IMR-90 (cell line): ENCODE data around the gene CCSER1. TPM values are rescaled to one million over a fixed set of nuclear protein-coding genes. Genes with fewer than 3 reads are reported as not detected.

Experiments
- ATAC-seq: fragments of 200-7000 bp; cut with Tn5 transposase; 2 replicates; pipeline ENCODE4 v1.9.1; 2020; ENCODE audit warnings: low read depth, mild to moderate bottlenecking, moderate library complexity
- BruUV-seq: library from RNA; stranded (reverse); fragments of 400-500 nt; replicated peaks from 2 replicates; lab custom pipeline; 2021; lab: Mats Ljungman, UMichigan
- CTCF ChIA-PET: fragments of 300-600 bp; formaldehyde crosslinking; extraction: SDS; loops from one replicate; lab custom pipeline; 2021; ENCODE audit warnings: antibody characterized with exemption; lab: Yijun Ruan, JAX
- POLR2A ChIA-PET: fragments of 300-600 bp; sonication (Branson Sonifier 250); formaldehyde crosslinking; loops from one replicate; lab custom pipeline; 2022; ENCODE audit warnings: antibody characterized with exemption; ENCODE audit not compliant: unreplicated experiment; lab: Charles Lee
- DNase-seq: peaks from one replicate; pipeline ENCODE4 v3.0.0; 2013
- H2AFZ ChIP-seq: replicated peaks from 2 replicates; pipeline ENCODE3; 2013; ENCODE audit warnings: low read length, mild to moderate bottlenecking; ENCODE audit not compliant: poor library complexity
- H2AK5ac ChIP-seq: 2 replicates; pipeline ENCODE4 v1.6.1; 2013; ENCODE audit warnings: low read depth, low read length, inconsistent platforms
- H2AK9ac ChIP-seq: replicated peaks from 2 replicates; pipeline ENCODE3; 2013; ENCODE audit warnings: mild to moderate bottlenecking, low read depth, low read length, moderate library complexity; ENCODE audit not compliant: poor library complexity
- H2BK120ac ChIP-seq: 2 replicates; pipeline ENCODE4 v1.6.1; 2013; ENCODE audit warnings: low read depth, low read length, inconsistent platforms
- H2BK15ac ChIP-seq: 3 replicates; pipeline ENCODE4 v1.6.1; 2013; ENCODE audit warnings: low read depth, low read length, inconsistent platforms
- H2BK20ac ChIP-seq: 2 replicates; pipeline ENCODE4 v1.6.1; 2013; ENCODE audit warnings: low read depth, mild to moderate bottlenecking, inconsistent platforms, low read length, moderate library complexity
- H2BK5ac ChIP-seq: 2 replicates; pipeline ENCODE4 v1.6.1; 2013; ENCODE audit warnings: mild to moderate bottlenecking, low read depth, low read length, inconsistent platforms; ENCODE audit not compliant: poor library complexity, severe bottlenecking
- H3K14ac ChIP-seq: replicated peaks from 2 replicates; pipeline ENCODE4 v1.6.1; 2013; ENCODE audit warnings: low read depth, low read length, inconsistent platforms
- H3K18ac ChIP-seq: 2 replicates; pipeline ENCODE4 v1.6.1; 2013; ENCODE audit warnings: low read depth, low read length, control low read depth
- H3K23ac ChIP-seq: 2 replicates; pipeline ENCODE4 v1.6.1; 2013; ENCODE audit warnings: low read depth, low read length, inconsistent platforms
- H3K27ac ChIP-seq: 2 replicates; pipeline ENCODE4 v1.5.1; 2013; ENCODE audit warnings: mild to moderate bottlenecking, control low read depth, low read length; ENCODE audit not compliant: insufficient read depth
- H3K27me3 ChIP-seq: 2 replicates; pipeline ENCODE4 v1.6.1; 2013; ENCODE audit warnings: low read length; ENCODE audit not compliant: control insufficient read depth, insufficient read depth
- H3K36me3 ChIP-seq: 2 replicates; pipeline ENCODE4 v1.6.1; 2013; ENCODE audit warnings: low read length, mixed read lengths; ENCODE audit not compliant: control insufficient read depth, insufficient read depth
- H3K4ac ChIP-seq: 2 replicates; pipeline ENCODE4 v1.6.1; 2013; ENCODE audit warnings: low read depth, low read length, inconsistent platforms
- H3K4me1 ChIP-seq: 2 replicates; pipeline ENCODE4 v1.6.1; 2013; ENCODE audit warnings: low read length, mixed read lengths; ENCODE audit not compliant: control insufficient read depth, insufficient read depth
- H3K4me2 ChIP-seq: 2 replicates; pipeline ENCODE4 v1.6.1; 2013; ENCODE audit warnings: low read depth, mild to moderate bottlenecking, control low read depth, low read length, moderate library complexity
- H3K4me3 ChIP-seq: 2 replicates; pipeline ENCODE4 v1.5.1; 2013; ENCODE audit warnings: low read depth, mild to moderate bottlenecking, control low read depth, low read length, moderate library complexity; ENCODE audit not compliant: insufficient read depth
- H3K56ac ChIP-seq: 2 replicates; pipeline ENCODE4 v1.6.1; 2013; ENCODE audit warnings: low read length, inconsistent platforms; ENCODE audit not compliant: insufficient read depth; ENCODE audit errors: extremely low read depth
- H3K79me1 ChIP-seq, 2 experiments: 2 replicates each; pipeline ENCODE4 v1.6.1; 2013; ENCODE audit warnings: low read length in 2 of 2, inconsistent platforms in 1 of 2, low read depth in 1 of 2
- H3K9ac ChIP-seq: 2 replicates; pipeline ENCODE4 v1.6.1; 2013; ENCODE audit warnings: low read depth, low read length, control low read depth
- H3K9me1 ChIP-seq: 2 replicates; pipeline ENCODE4 v1.6.1; 2013; ENCODE audit warnings: low read length, inconsistent platforms; ENCODE audit not compliant: insufficient read depth
- H3K9me3 ChIP-seq: 2 replicates; pipeline ENCODE4 v1.6.1; 2013; ENCODE audit warnings: low read length; ENCODE audit not compliant: control insufficient read depth, insufficient read depth
- H4K20me1 ChIP-seq: 2 replicates; pipeline ENCODE4 v1.6.1; 2013; ENCODE audit warnings: low read length, inconsistent platforms; ENCODE audit not compliant: insufficient read depth
- H4K5ac ChIP-seq: 2 replicates; pipeline ENCODE4 v1.6.1; 2013; ENCODE audit warnings: mild to moderate bottlenecking, low read depth, low read length, control low read depth
- H4K8ac ChIP-seq, 2 experiments: 2 replicates each; pipeline ENCODE4 v1.6.1; 2013; ENCODE audit warnings: low read depth in 2 of 2, low read length in 2 of 2, control low read depth in 1 of 2, inconsistent platforms in 1 of 2
- H4K91ac ChIP-seq: 2 replicates; pipeline ENCODE4 v1.6.1; 2013; ENCODE audit warnings: low read depth, low read length, inconsistent platforms; ENCODE audit not compliant: insufficient read depth
- FOS ChIP-seq: fragments of 150-350 bp; IDR thresholded peaks from 2 replicates; pipeline ENCODE4 v1.6.1; 2016; ENCODE audit warnings: low read depth, low read length
- MAFK ChIP-seq: IDR thresholded peaks from 2 replicates; pipeline ENCODE4 v1.6.1; 2012; ENCODE audit warnings: low read depth, low read length, improper control_type of control experiment
- MAZ ChIP-seq: IDR thresholded peaks from 2 replicates; pipeline ENCODE4 v1.6.1; 2012; ENCODE audit warnings: low read depth, mild to moderate bottlenecking, low read length, improper control_type of control experiment, moderate library complexity, borderline replicate concordance
- MXI1 ChIP-seq: IDR thresholded peaks from 2 replicates; pipeline ENCODE4 v1.6.1; 2012; ENCODE audit warnings: low read depth, mild to moderate bottlenecking, low read length, moderate library complexity, borderline replicate concordance
- NFE2L2 ChIP-seq: fragments of 150-350 bp; IDR thresholded peaks from 2 replicates; pipeline ENCODE4 v1.6.1; 2016; ENCODE audit warnings: low read depth, mild to moderate bottlenecking, low read length
- POLR2A ChIP-seq: IDR thresholded peaks from 2 replicates; pipeline ENCODE4 v1.6.1; 2012; ENCODE audit warnings: mild to moderate bottlenecking, low read depth, low read length
- RCOR1 ChIP-seq: IDR thresholded peaks from 2 replicates; pipeline ENCODE4 v1.6.1; 2012; ENCODE audit warnings: mild to moderate bottlenecking, low read length, improper control_type of control experiment; ENCODE audit not compliant: insufficient replicate concordance
- RFX5 ChIP-seq: IDR thresholded peaks from 2 replicates; pipeline ENCODE4 v1.8.0; 2012; ENCODE audit warnings: low read depth, mild to moderate bottlenecking, low read length, moderate library complexity
- SMC3 ChIP-seq: fragments of 150-350 bp; IDR thresholded peaks from 2 replicates; pipeline ENCODE4 v1.6.1; 2016; ENCODE audit warnings: low read depth, mild to moderate bottlenecking, antibody characterized with exemption, low read length, moderate library complexity
- dilution Hi-C: fragments of 300-500 bp; cut with HindIII; formaldehyde crosslinking; loops from one replicate; pipeline ENCODE4 v1.14.3; 2018; ENCODE audit warnings: low sequenced_read_pairs; ENCODE audit not compliant: unreplicated experiment
- in situ Hi-C: fragments of 300-500 bp; cut with MboI; formaldehyde crosslinking; loops from 3 replicates; pipeline ENCODE4 v1.14.3; 2019; ENCODE audit warnings: low sequenced_read_pairs, inconsistent platforms, mixed read lengths
- intact Hi-C: fragments of 100-400 bp; cut with micrococcal nuclease; formaldehyde crosslinking; loops from 2 replicates; pipeline ENCODE4 v1.10.0; 2022
- polyA plus RNA-seq, 3 experiments: library from polyadenylated mRNA; depleted of rRNA; stranded (reverse); fragments of >200 nt; gene quantifications; 2 replicates each; pipeline ENCODE4 v1.2.3, GENCODE V29; 2012; ENCODE audit warnings: low replicate concordance in 1 of 3
- total RNA-seq: library from RNA; depleted of rRNA; stranded (reverse); fragments of >200 nt; gene quantifications from 2 replicates; pipeline ENCODE4 v1.2.3, GENCODE V29; 2012
- TF ChIP-seq, protein P1 (sequence below): fragments of 150-350 bp; IDR thresholded peaks from 2 replicates; pipeline ENCODE4 v1.6.1; 2017; ENCODE audit warnings: mild to moderate bottlenecking, antibody characterized with exemption, low read length, low read depth
- TF ChIP-seq, protein P2 (sequence below): fragments of 150-350 bp; IDR thresholded peaks from 2 replicates; pipeline ENCODE4 v1.6.1; 2016; ENCODE audit warnings: low read depth, mild to moderate bottlenecking, low read length, moderate library complexity, borderline replicate concordance

The CCSER1 gene
- total and polyA plus RNA-seq, 2 of the 4 experiments (the other 2 are of a cell fraction), result not detected

DNA sequence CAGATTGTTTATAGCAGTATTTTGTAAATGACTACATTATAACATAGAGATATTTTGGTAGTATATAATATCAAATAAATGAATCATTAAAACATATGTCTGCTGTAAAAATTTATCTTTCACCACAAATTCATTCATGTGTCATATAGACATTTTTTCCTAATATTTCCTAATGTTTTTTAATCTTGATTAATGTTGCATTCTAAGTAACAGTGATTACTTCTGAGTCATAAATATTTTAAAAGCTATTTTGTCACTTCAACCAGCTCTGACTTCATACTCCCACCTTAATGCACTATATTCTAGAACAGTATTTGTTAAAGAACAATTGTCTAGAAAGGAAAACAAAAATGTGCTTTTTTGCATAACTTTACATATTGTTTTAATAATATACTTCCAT is 904.6 kb downstream of the CCSER1 start:
- Histone ChIP-seq H3K4me3 (no peak overlapping the region), H2AFZ (no peak overlapping the region), H2AK5ac (no peak overlapping the region), H3K4me1 (no peaks in the 10 kb centered on the region), H2BK5ac (no peak overlapping the region), H2BK15ac (no peak overlapping the region), H3K27ac (no peak overlapping the region), H4K8ac (no peak overlapping the region), H3K9me1 (no peaks in the 10 kb centered on the region), H3K4me2 (no peak overlapping the region), H4K20me1 (no peaks in the 10 kb centered on the region), H2BK120ac (no peak overlapping the region), H3K36me3 (no peaks in the 10 kb centered on the region), H3K79me1 (no peaks in the 10 kb centered on the region), H3K4ac (no peak overlapping the region), H3K56ac (no peak overlapping the region), H3K9ac (no peak overlapping the region), H3K18ac (no peak overlapping the region), H4K91ac (no peak overlapping the region), H3K14ac (no peak overlapping the region), H2AK9ac (no peak overlapping the region), H3K23ac (no peak overlapping the region), H3K9me3 (no peaks in the 10 kb centered on the region), H4K5ac (no peak overlapping the region), H3K27me3 (no peaks in the 10 kb centered on the region), H2BK20ac (no peak overlapping the region)
- ChIA-PET CTCF (no interaction called here), POLR2A (no interaction called here)
- TF ChIP-seq SMC3, result no peak
- no peak for TF ChIP-seq MXI1
- no peak for TF ChIP-seq NFE2L2
- TF ChIP-seq MAFK, result no peak
- no peak for TF ChIP-seq FOS
- no peak for TF ChIP-seq MAZ
- no peak for TF ChIP-seq POLR2A
- TF ChIP-seq RCOR1, result no peak
- no peak for TF ChIP-seq RFX5
- TF ChIP-seq, protein P1, sequence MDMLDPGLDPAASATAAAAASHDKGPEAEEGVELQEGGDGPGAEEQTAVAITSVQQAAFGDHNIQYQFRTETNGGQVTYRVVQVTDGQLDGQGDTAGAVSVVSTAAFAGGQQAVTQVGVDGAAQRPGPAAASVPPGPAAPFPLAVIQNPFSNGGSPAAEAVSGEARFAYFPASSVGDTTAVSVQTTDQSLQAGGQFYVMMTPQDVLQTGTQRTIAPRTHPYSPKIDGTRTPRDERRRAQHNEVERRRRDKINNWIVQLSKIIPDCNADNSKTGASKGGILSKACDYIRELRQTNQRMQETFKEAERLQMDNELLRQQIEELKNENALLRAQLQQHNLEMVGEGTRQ, result no peak
- TF ChIP-seq, protein P2, sequence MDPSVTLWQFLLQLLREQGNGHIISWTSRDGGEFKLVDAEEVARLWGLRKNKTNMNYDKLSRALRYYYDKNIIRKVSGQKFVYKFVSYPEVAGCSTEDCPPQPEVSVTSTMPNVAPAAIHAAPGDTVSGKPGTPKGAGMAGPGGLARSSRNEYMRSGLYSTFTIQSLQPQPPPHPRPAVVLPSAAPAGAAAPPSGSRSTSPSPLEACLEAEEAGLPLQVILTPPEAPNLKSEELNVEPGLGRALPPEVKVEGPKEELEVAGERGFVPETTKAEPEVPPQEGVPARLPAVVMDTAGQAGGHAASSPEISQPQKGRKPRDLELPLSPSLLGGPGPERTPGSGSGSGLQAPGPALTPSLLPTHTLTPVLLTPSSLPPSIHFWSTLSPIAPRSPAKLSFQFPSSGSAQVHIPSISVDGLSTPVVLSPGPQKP, result no peak
- dilution Hi-C loops (no loop called here), intact Hi-C loops (no loop called here), in situ Hi-C loops (no loop called here)
- no TSS peak for BruUV-seq
- DNase-seq (no peak), ATAC-seq (no peak)
